Measurements from ENCODE around the gene BTBD18.

Gene BTBD18

GRCh38 chr11:57775491-57775890, 23.9 kb upstream of the BTBD18 start:
- DNase-seq (ENCODE audit: low spot score) = no peak

DNA sequence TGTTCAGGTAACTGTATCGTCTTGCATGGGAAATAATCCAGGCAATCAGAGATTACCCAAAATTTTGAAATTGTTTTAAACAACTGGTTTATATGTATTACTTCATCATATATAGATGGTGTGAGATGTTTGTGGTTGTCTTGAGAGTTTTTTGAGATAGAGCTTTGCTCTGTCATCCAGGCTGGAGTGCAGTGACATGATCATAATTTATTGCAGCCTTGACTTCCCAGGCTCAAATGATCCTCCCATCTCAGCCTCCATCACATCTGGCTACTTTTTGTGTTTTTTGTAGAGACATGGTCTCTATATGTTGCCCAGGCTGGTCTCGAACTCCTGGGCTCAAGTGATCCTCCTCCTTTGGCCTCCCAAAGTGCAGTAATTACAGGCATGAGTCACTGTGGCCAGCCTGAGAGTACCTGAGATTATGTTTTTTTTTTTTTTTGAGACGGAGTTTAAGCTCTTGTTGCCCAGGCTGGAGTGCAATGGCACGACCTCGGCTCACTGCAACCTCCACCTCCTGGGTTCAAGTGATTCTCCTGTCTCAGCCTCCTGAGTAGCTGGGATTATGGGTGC, 21.5 kb upstream of the BTBD18 start:
- no peak for DNase-seq (ENCODE audit: low spot score)

DNA sequence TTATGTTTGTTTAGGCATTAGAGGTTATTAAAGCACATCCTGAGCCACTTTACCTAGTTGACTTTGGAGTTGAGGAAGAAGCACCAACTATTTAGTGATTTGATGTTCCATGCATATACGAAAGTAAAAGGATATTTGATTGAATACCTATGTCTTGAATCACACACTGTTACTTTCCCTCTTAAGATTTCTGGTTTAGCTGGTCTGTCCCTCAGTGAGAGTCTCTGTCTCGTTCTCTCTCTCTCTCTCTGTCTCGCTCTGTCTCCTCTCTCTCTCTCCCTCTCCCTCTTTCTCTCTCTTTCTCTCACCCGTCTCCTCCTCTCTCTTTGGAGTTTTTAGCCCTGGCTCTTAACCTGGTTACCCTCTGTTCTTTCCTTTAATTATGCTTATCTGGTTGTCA, 20.9 kb upstream of the BTBD18 start:
- DNase-seq (ENCODE audit: low spot score) = no peak

DNA sequence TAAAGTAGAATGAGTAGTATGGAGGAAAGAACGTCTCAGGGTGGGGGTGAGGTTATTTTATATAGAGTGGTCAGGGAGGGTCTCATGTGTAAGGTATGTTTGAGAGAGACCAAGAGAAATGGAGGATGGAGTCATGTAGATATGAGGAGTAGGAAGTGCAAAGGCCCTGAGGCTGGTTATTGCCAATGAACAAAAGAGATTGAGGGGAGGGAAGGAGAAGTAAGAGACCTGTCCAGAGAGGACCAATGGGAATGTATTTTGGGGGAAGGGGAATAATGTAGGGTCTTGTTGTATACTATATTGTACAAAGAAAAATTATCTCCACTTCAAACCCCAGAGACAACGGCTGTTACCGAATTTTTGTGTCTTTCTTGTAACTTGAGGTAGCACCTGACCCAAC, 19.7 kb upstream of the BTBD18 start:
- DNase-seq (ENCODE audit: low spot score) = no peak

DNA sequence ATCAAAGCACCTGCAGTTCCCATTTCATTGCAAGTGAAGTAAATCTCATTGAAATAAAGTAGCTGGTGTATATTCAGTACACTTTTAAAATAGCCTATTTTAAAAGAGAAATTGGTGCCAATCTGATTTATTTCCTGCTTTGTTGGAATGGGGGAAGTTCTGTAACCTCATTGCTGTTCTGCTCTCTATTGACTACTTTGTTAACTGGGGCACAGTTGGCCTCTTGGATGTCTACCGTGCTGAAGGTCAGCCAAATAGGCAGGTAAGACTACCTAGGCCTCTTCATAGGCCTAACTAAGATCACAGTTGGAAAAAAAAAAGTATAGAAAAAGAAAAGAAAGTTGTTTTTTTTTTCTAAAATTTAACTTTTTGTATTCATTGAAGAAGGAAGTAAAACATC, 19.2 kb upstream of the BTBD18 start:
- no peak for DNase-seq (ENCODE audit: low spot score)

DNA sequence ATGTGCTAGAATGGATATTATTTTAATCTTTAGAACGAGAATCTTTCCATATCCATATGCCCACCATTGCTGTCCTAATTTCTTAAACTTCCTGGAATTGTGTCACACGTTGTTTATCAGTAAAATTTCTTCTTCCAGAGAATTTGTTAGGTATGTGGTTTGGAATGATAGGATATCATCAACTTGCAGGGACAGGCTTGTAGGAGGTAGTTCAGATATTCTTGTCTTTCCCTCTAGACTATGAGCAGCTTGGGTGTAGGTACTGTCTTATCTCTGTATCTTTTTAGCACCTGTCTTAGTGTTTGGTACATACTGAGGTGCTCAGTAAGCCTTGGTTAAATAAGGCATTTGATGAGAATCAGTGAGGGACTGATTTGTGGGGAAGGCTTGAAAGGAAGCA, 13.4 kb upstream of the BTBD18 start:
- DNase-seq (ENCODE audit: low spot score) = no peak

GRCh38 chr11:57764566-57764965, 12.9 kb upstream of the BTBD18 start:
- no peak for DNase-seq (ENCODE audit: low spot score)

DNA sequence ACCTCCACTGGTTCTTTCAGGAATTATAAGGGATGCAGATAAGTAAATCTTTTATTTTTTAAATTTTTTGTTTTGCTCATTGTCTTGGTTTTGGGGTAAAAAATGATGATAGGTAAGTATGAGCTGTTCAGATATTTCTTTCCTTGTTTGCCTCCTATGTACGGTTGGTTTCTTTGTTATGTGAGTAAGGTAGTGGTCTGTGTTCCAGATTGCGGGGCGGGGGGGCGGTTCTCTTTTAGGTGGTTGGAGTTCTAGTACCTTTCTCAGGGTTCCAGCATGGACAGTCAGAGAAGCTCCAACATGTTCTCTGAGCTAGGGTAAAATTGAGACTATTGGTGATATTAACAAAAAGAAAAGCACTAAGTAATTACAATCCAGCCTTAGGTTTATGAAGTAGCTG, 12.4 kb upstream of the BTBD18 start:
- no peak for DNase-seq (ENCODE audit: low spot score)

DNA sequence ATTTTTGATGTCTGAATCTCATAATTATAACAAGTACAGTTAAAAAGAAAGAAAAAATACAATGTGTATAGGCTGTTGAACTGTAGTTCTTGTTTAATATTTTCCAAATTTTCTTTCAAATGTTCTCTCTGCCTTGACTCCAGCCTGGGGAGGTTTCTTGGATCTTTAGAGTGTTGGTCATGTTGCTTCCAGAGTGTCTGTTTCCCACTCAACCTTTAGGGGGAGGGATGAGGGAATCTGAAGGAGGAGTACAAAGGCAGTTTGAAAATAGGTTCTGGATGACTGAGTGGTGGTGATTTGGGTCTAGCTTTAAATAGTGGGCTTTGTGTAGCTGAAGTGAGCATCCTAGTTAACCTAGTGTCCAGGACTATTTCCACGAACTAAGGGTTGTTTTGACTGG, 11.9 kb upstream of the BTBD18 start:
- peak; percentile 30 for DNase-seq (ENCODE audit: low spot score)

GRCh38 chr11:57762235-57762861, 10.7 kb upstream of the BTBD18 start:
- DNase-seq (ENCODE audit: low spot score) = peak; percentile 20

GRCh38 chr11:57761301-57762234, 9.9 kb upstream of the BTBD18 start, which contains the start of gene CTNND1:
CTNND1 (plus strand) TSS chr11:57761802; CDS start chr11:57791479, 29,677 bp downstream.
- DNase-seq (ENCODE audit: low spot score) = peak; percentile 93

DNA sequence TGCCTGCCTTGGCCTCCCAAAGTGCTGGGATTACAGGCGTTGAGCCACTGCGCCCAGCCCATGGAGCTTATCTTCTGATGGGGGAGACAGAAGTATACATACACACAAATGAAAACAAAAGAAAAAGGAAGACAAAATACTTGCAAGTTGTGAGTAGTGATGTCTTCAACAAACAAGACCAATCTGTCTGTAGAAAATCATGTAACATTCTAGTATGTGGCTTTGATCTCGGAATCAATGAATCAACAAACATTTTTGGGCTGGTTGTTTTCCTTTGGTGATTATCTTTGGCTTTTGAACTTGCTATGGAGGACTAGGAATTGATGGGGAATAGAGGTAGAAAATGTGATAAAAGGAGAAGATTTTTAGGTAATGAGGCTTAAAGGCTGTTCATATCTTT, 6.6 kb upstream of the BTBD18 start:
- no peak for DNase-seq (ENCODE audit: low spot score)

- no peak for DNase-seq (ENCODE audit: low spot score)
Observed at GRCh38 chr11:57752954-57753353, 1.3 kb upstream of the BTBD18 start.

DNA sequence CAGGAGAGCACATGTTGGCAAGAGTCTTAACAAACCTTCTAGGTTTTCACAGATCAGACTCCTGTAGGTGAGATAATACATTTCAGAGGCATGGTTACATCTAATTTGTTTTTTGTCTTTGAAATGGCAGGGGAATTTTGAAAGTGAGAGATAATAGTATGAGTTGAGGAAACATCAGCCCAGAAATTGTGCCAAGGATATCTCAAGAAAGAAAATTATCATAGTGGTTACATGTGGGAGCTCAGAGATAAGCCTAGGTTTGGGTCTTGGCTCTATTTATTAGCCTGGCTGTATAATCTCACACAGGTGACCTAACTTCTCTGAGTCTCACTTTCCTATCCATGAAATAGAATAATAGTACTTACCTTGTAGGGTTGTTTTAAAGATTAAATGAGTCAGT, 443 bp downstream of the BTBD18 start:
- DNase-seq (ENCODE audit: low spot score) = no peak

- no peak for DNase-seq (ENCODE audit: low spot score)
Observed at GRCh38 chr11:57746920-57747319, 4.7 kb downstream of the BTBD18 start.

DNA sequence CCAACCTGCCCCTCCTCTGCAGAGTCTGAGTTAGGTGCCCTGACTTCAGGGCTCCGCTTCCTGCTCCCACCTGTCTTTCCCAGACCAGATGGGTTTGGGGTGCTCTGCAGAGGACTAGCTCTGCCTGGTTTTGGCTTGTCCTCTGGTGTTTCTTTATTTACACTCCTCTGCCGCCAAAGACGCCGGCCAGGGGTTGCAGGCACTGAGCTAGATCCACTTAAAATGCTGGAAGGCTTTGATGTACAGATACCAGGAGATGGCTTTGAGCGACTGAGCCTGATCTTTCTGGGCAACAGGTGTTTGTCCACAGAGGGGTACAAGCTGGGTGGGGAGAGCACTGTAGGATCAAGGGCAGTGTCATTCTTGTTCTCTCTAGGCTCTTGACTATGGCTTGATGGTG, 6.4 kb downstream of the BTBD18 start:
- DNase-seq (ENCODE audit: low spot score) = no peak

GRCh38 chr11:57744357-57744756, 7.3 kb downstream of the BTBD18 start:
- no peak for DNase-seq (ENCODE audit: low spot score)

DNA sequence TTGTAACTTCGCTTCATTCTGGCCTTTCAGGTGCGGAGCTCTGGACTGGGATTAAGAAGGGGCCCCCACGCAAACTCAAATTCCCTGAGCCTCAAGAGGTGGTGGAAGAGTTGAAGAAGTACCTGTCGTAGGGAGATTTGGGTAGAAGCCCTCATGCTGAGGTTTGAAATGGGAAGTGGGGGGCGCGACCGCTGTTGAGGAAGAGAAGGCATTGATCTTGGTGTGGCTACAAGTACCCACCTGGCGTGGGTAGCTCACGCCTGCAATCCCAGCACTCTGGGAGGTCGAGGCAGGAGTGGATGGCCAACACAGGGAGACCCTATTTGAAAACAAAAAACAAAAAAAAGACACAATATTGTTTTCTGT, 9.5 kb downstream of the BTBD18 start:
- DNase-seq (ENCODE audit: low spot score) = no peak

GRCh38 chr11:57741132-57742086, 10.2 kb downstream of the BTBD18 start, which contains the start of gene SELENOH:
SELENOH (plus strand) TSS chr11:57741491; CDS start chr11:57741596, 105 bp downstream.
- peak; percentile 96 for DNase-seq (ENCODE audit: low spot score)

- DNase-seq (ENCODE audit: low spot score) = no peak
Observed at GRCh38 chr11:57735619-57736298, 15.9 kb downstream of the BTBD18 start.

DNA sequence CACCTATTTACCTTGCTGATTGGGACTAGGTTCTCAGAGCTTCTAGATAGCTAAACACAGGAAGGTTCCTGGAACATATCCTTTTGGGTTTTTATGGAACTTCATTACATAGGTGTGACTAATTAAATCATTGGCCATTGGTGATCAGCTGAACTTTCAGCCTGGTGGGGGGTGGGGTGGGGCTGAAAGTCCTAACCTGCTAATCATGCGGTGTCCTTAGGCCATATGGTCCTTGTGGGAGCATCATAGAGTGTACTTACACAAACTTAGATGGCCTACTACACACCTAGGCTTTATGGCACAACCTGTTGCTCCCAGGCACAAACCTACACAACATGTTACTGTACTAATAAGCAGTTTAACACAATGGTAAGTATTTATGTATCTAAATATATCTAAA, 19.0 kb downstream of the BTBD18 start:
- no peak for DNase-seq (ENCODE audit: low spot score)

Data from putamen (tissue), 1 donor.